HG03280 (cell line): ENCODE data around the gene SHB.

Source experiments
- ATAC-seq: cut with Tn5 transposase; IDR thresholded peaks from one replicate; pipeline ENCODE4 v1.9.1; 2021; ENCODE audit warnings: mild to moderate bottlenecking, moderate library complexity; ENCODE audit not compliant: unreplicated experiment

The SHB gene

GRCh38 chr9:38026021-38026809, 42.8 kb downstream of the SHB start:
- ATAC-seq = no peak

GRCh38 chr9:38025166-38025565, 43.9 kb downstream of the SHB start:
- ATAC-seq = no peak

GRCh38 chr9:38024036-38024681, 44.9 kb downstream of the SHB start:
- ATAC-seq = no peak

- no peak for ATAC-seq
Measured at GRCh38 chr9:38023661-38024035, 45.4 kb downstream of the SHB start.

- ATAC-seq = no peak
Measured at GRCh38 chr9:38022995-38023394, 46.0 kb downstream of the SHB start.

GRCh38 chr9:38022203-38022895, 46.7 kb downstream of the SHB start:
- no peak for ATAC-seq

GRCh38 chr9:38020151-38021076, 48.6 kb downstream of the SHB start:
- ATAC-seq = no peak

- no peak for ATAC-seq
Measured at GRCh38 chr9:38019731-38020130, 49.3 kb downstream of the SHB start.

- no peak for ATAC-seq
Measured at GRCh38 chr9:38018958-38019602, 49.9 kb downstream of the SHB start.

- no peak for ATAC-seq
Measured at GRCh38 chr9:38018241-38018957, 50.6 kb downstream of the SHB start.

GRCh38 chr9:38017885-38018186, 51.2 kb downstream of the SHB start:
- no peak for ATAC-seq

GRCh38 chr9:38017149-38017884, 51.7 kb downstream of the SHB start:
- ATAC-seq = no peak

- no peak for ATAC-seq
Measured at GRCh38 chr9:38016375-38017135, 52.5 kb downstream of the SHB start.

GRCh38 chr9:38015906-38016305, 53.1 kb downstream of the SHB start:
- ATAC-seq = no peak

- ATAC-seq = no peak
Measured at GRCh38 chr9:38015266-38015665, 53.8 kb downstream of the SHB start.

GRCh38 chr9:38012767-38013450, 56.1 kb downstream of the SHB start:
- no peak for ATAC-seq

GRCh38 chr9:38011991-38012390, 57.0 kb downstream of the SHB start:
- no peak for ATAC-seq
